Lung (tissue), 12 donors: ENCODE results near the gene FUCA1. TPM values are rescaled to one million over a fixed set of nuclear protein-coding genes. Genes with fewer than 3 reads are reported as not detected.

Experiments used
- ATAC-seq: fragments of 200-7000 bp; cut with Tn5 transposase; one replicate; pipeline ENCODE4 v1.9.1; 2020; ENCODE audit warnings: moderate number of reproducible peaks; ENCODE audit not compliant: insufficient read depth, low FRiP score
- DNase-seq, 3 donors: peaks; one replicate each; pipeline ENCODE4 v3.0.0-alpha.2; 2013 to 2017
- H3K27ac ChIP-seq, 2 donors: one replicate each; pipeline ENCODE4 v1.5.1; 2013; ENCODE audit warnings: mild to moderate bottlenecking in 2 of 2, moderate library complexity in 2 of 2, control low read depth in 1 of 2, inconsistent platforms in 1 of 2, low read depth in 1 of 2, low read length in 1 of 2
- H3K27me3 ChIP-seq, 3 donors: one replicate each; pipeline ENCODE4 v1.5.1; 2013; ENCODE audit warnings: low read length in 2 of 3; ENCODE audit not compliant: control insufficient read depth in 3 of 3, insufficient read depth in 3 of 3
- H3K36me3 ChIP-seq, 4 donors: one replicate each; pipeline ENCODE4 v1.5.1; 2013; ENCODE audit warnings: low read length in 4 of 4, mild to moderate bottlenecking in 1 of 4, moderate library complexity in 1 of 4; ENCODE audit not compliant: control insufficient read depth in 4 of 4, insufficient read depth in 4 of 4
- H3K4me1 ChIP-seq, 5 donors: one replicate each; pipeline ENCODE4 v1.5.1; 2013; ENCODE audit warnings: low read length in 5 of 5, mild to moderate bottlenecking in 2 of 5, moderate library complexity in 1 of 5; ENCODE audit not compliant: control insufficient read depth in 5 of 5, insufficient read depth in 5 of 5
- H3K4me3 ChIP-seq: one replicate; pipeline ENCODE4 v1.5.1; 2013; ENCODE audit warnings: mild to moderate bottlenecking, control low read depth, moderate library complexity
- H3K9ac ChIP-seq, 2 donors: one replicate each; pipeline ENCODE4 v1.5.1; 2013; ENCODE audit warnings: low read length in 2 of 2, control low read depth in 1 of 2; ENCODE audit not compliant: insufficient read depth in 1 of 2
- H3K9me3 ChIP-seq, 4 donors: one replicate each; pipeline ENCODE4 v1.5.1; 2013; ENCODE audit warnings: low read length in 3 of 4, mild to moderate bottlenecking in 1 of 4, moderate library complexity in 1 of 4; ENCODE audit not compliant: control insufficient read depth in 4 of 4, insufficient read depth in 3 of 4
- WGBS, 2 donors: extraction: QIAGEN DNeasy Blood & Tissue Kit; methylation state at CpG; one replicate each; pipeline ENCODE4 v1.1.7; 2013; 5-methylcytosine and 5-hydroxymethylcytosine counted together
- polyA plus RNA-seq, 2 donors: library from polyadenylated mRNA; stranded (reverse); fragments of 200-250 nt; gene quantifications; one replicate each; pipeline ENCODE4 v1.2.1, GENCODE V29; 2013
- total RNA-seq, 2 donors: library from RNA; depleted of rRNA in 1 of 2; stranded (reverse); fragments of >200 nt in 1 of 2; gene quantifications; one replicate each; pipeline ENCODE4 v1.2.1, GENCODE V29; 2014 to 2021
- TF ChIP-seq, protein P1 (sequence below): IDR thresholded peaks from 2 replicates; pipeline ENCODE4 v1.5.1; 2012; ENCODE audit warnings: mild to moderate bottlenecking; ENCODE audit errors: control extremely low read depth, extremely low read depth
- donor health status: control.
- donor health status: control.
- donor health status: Bipolar disorder and iron deficiency.
- donor health status: healthy.
- donor health status: DM: yes; HTN: yes; CAD: no.

Gene FUCA1
- total and polyA plus RNA-seq, 4 donors, result 31.2 to 41.1 (median 35.6) TPM

DNA sequence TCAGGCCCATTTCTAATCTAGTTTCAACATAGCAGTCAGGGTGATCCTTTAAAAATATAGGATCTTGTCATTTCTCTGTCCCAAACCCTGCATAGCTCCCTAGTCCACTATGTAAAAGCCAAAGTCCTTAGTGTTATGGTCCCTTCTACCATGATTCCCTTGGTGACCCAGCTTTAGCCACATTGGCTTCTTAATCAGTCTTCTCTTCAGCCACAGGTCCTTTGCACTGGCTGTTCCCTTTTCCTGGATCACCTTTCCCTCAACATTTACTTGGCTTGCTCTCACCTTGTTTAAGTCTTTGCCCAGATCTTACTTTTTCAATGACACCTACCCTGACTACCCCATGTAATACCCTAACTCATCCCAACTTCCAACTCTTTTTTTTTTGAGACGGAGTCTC, 11.7 kb upstream of the FUCA1 start:
- H3K27me3 ChIP-seq, result no peaks in the 10 kb centered on the region
- peaks cover 0 to 12% (median 6%) of the 10 kb centered on the region in 4 donors for H3K9me3 ChIP-seq
- TF ChIP-seq, protein P1, sequence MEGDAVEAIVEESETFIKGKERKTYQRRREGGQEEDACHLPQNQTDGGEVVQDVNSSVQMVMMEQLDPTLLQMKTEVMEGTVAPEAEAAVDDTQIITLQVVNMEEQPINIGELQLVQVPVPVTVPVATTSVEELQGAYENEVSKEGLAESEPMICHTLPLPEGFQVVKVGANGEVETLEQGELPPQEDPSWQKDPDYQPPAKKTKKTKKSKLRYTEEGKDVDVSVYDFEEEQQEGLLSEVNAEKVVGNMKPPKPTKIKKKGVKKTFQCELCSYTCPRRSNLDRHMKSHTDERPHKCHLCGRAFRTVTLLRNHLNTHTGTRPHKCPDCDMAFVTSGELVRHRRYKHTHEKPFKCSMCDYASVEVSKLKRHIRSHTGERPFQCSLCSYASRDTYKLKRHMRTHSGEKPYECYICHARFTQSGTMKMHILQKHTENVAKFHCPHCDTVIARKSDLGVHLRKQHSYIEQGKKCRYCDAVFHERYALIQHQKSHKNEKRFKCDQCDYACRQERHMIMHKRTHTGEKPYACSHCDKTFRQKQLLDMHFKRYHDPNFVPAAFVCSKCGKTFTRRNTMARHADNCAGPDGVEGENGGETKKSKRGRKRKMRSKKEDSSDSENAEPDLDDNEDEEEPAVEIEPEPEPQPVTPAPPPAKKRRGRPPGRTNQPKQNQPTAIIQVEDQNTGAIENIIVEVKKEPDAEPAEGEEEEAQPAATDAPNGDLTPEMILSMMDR, result no peak
- WGBS, 2 donors, result 100% methylated on average over 1 of the region's 1 CpG; no CpG with 5 or more reads in 1 of the 2 donors
- DNase-seq (no peak), ATAC-seq (no peak)
- H3K4me3 ChIP-seq, result no peak overlapping the region
- peaks cover 0 to 2% (median 0%) of the 10 kb centered on the region in 5 donors for H3K4me1 ChIP-seq
- no peak overlapping the region for H3K27ac ChIP-seq
- H3K9ac ChIP-seq, result no peak overlapping the region
- no peaks in the 10 kb centered on the region for H3K36me3 ChIP-seq

DNA sequence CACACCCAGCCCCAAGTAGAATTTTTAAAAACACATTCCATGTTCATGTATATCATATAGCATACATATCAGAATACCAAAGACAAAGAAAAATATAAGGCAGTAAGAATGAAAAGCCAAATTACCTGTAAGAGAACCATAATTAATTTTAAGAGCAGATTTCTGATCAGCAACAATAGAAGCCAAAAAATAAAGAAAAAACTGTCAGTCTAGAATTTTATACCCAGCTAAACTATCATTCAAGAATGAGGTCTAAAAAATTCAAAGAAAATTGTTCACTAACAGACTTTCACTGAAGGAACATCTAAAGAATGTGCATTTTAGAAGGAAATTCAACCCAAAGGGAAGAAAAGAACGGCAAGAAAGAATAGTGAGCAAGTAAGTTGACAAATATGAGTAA, 10.6 kb upstream of the FUCA1 start:
- no peaks in the 10 kb centered on the region for H3K36me3 ChIP-seq
- H3K4me1 ChIP-seq, result peaks cover 0 to 2% (median 0%) of the 10 kb centered on the region in 5 donors
- DNase-seq (no peak), ATAC-seq (no peak)
- TF ChIP-seq, protein P1, result no peak
- WGBS, 2 donors, result 88 to 96% methylated on average over 1 of the region's 1 CpG
- no peaks in the 10 kb centered on the region for H3K27me3 ChIP-seq
- H3K27ac ChIP-seq, result no peak overlapping the region
- H3K9me3 ChIP-seq, result peaks cover 0 to 12% (median 6%) of the 10 kb centered on the region in 4 donors
- no peak overlapping the region for H3K4me3 ChIP-seq
- no peak overlapping the region for H3K9ac ChIP-seq

DNA sequence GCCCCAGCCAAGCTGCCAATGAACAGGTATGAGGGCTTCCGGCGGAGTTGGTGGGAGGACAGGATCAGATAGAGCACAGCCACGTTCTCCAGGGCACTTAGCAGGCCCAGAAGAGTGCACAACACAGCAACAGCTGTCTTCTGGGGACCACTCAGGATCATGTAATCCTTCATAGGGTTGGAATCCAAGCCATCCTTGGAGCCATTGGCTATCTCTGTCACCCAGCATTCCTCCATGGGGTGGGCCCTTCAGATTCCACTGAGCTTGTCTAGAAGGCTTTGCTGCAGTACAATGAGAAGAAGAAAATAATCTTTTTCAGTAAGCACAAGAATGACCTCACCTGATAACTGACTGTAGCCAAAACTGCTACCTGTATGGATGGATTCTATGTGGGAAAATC, 7.3 kb upstream of the FUCA1 start:
- Histone ChIP-seq H3K9ac (no peak overlapping the region), H3K4me3 (no peak overlapping the region), H3K27ac (no peak overlapping the region), H3K36me3 (no peaks in the 10 kb centered on the region), H3K4me1 (peaks cover 0 to 2% (median 0%) of the 10 kb centered on the region in 5 donors), H3K27me3 (no peaks in the 10 kb centered on the region), H3K9me3 (peaks cover 0 to 12% (median 6%) of the 10 kb centered on the region in 4 donors)
- ATAC-seq, result no peak
- TF ChIP-seq, protein P1, result no peak
- DNase-seq, result no peak
- 87 to 89% methylated on average over 3 of the region's 3 CpGs for WGBS, 2 donors

DNA sequence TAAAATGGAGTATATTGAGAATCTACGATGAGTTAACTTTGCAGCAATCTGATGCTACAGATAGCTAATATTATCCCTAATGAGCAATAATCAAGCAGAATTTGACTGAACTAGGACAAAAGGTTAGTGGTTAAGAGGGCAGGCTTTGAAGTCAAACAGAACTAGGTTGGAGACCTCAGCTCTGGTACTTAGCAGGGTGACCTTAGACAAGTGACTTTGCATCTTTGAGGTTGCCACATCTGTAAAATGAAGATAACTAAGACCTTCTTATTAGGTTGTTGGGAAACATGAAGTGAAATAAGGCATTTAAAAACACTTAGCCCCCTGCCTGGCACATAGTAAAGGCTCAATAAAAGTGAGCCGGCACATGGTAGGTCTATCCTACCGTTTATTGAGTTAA, 4.3 kb upstream of the FUCA1 start:
- Histone ChIP-seq H3K27ac (no peak overlapping the region), H3K27me3 (peaks cover 0 to 2% (median 0%) of the 10 kb centered on the region in 3 donors), H3K9ac (no peak overlapping the region), H3K9me3 (no peaks in the 10 kb centered on the region), H3K36me3 (no peaks in the 10 kb centered on the region), H3K4me1 (peaks cover 0 to 12% (median 0%) of the 10 kb centered on the region in 5 donors), H3K4me3 (no peak overlapping the region)
- DNase-seq (no peak), ATAC-seq (no peak)
- TF ChIP-seq, protein P1, result no peak
- WGBS, 2 donors, result 87 to 95% methylated on average over 3 of the region's 3 CpGs
